ENCODE results near the gene PIGM. TPM values are rescaled to one million over a fixed set of nuclear protein-coding genes. Genes with fewer than 3 reads are reported as not detected.
A peak's percentile ranks its signal among the peaks of the same experiment; 100 is the strongest.
"Not testable (repeated sequence)": the region's sequence is repeated elsewhere in the genome, so short reads cannot be mapped to it uniquely, and the experiment has no call there.

Gene PIGM
- polyA plus RNA-seq, 1 donor from 2014 or later, result 1.9 TPM

- peaks cover 17% of the 10 kb centered on the region for H3K27me3 Mint-ChIP-seq
- no peak overlapping the region for H3K27ac Mint-ChIP-seq
- H3K4me1 Mint-ChIP-seq, result peaks cover 9 to 14% (median 12%) of the 10 kb centered on the region in 3 donors
Observed at GRCh38 chr1:160068225-160068624, 36.4 kb upstream of the PIGM start.

GRCh38 chr1:160066829-160067745 is 35.3 kb upstream of the PIGM start:
- Mint-ChIP-seq H3K4me3 (peak overlapping the region in 1 of 4 donors; percentile 41), H3K27ac (no peak overlapping the region), H3K36me3 (peaks cover 1% of the 10 kb centered on the region), H3K4me1 (peaks cover 9 to 13% (median 12%) of the 10 kb centered on the region in 3 donors), H3K9me3 (peaks cover 0 to 2% (median 0%) of the 10 kb centered on the region in 3 donors), H3K27me3 (peaks cover 17% of the 10 kb centered on the region)

More at GRCh38 chr1:160068225-160068624, 36.4 kb upstream of the PIGM start:
- Mint-ChIP-seq H3K9me3 (peaks cover 0 to 2% (median 0%) of the 10 kb centered on the region in 3 donors), H3K36me3 (peaks cover 1% of the 10 kb centered on the region), H3K4me3 (peak overlapping the region in 2 of 4 donors; percentile 36 to 43)

DNA sequence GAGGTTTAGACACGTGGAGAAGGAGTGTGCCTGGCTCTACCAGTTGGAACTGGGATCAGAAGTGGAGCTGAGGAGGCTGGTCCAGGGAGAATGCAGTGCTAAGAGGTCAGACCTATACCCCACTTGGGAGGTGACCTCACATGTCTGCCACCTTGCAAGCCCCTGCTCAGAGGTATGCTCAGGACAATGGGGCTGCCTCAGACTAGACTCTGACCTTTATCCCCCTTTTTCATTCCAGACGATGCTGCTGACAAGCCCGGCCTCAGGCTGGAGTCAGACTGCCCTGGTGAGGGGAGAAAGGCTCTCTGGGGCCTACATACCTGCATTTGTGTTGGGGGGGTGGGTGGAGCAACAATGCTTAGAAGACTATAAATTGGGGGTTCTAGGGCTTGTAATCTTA is 33.0 kb upstream of the PIGM start:
- no peak overlapping the region for H3K4me3 Mint-ChIP-seq

DNA sequence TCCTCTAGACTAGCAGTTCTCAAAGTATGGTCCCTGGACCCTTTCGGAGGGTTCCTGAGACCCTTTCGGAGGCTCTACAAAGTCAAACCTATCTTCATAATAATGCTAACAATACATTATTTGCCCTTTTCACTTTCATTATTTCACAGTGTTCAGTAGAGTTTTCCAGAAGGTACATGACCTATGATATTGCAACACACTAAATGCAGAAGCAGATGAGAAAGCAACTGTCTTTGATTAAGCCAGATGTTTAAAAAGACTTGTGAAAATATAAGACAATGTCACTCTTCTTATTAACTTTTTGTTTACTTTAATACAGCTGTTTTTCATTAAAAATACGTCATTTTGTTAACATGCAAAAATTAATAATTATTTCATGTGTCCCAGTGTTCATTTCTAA is 32.4 kb upstream of the PIGM start:
- Mint-ChIP-seq H3K27me3 (peaks cover 6% of the 10 kb centered on the region), H3K27ac (no peak overlapping the region), H3K9me3 (peaks cover 0 to 2% (median 0%) of the 10 kb centered on the region in 3 donors), H3K36me3 (no peaks in the 10 kb centered on the region), H3K4me3 (no peak overlapping the region), H3K4me1 (no peaks in the 10 kb centered on the region)

More for the DNA sequence above, 33.0 kb upstream of the PIGM start:
- Mint-ChIP-seq H3K27me3 (peaks cover 10% of the 10 kb centered on the region), H3K27ac (no peak overlapping the region), H3K9me3 (peaks cover 0 to 2% (median 0%) of the 10 kb centered on the region in 3 donors), H3K36me3 (no peaks in the 10 kb centered on the region), H3K4me1 (peaks cover 0 to 2% (median 0%) of the 10 kb centered on the region in 3 donors)

DNA sequence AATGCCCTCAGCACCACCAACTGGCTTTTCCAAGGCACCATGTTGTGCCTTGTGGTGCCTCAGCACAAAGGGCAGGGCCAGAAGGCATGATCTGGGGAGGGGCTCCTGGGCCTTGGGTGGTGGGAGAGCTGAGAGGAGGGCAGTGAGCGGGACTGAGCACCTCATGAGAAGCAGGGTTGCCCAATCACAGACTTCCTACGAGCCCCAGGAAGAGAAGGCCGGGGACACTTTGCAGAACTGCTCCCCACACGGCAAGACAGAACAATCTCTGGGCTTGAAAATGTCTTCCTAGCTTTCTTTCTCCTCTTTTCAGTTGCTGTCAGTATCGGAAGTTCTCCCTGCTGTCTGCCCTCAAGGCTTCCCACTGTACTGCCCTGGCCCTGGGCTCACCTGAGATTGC is 31.4 kb upstream of the PIGM start:
- no peaks in the 10 kb centered on the region for H3K36me3 Mint-ChIP-seq

GRCh38 chr1:160062230-160062532 is 30.4 kb upstream of the PIGM start:
- Mint-ChIP-seq H3K4me3 (no peak overlapping the region), H3K4me1 (no peaks in the 10 kb centered on the region), H3K9me3 (no peaks in the 10 kb centered on the region), H3K36me3 (no peaks in the 10 kb centered on the region), H3K27ac (no peak overlapping the region), H3K27me3 (peaks cover 7% of the 10 kb centered on the region)

More for the DNA sequence above, 31.4 kb upstream of the PIGM start:
- H3K4me1 Mint-ChIP-seq, result no peaks in the 10 kb centered on the region
- peaks cover 4% of the 10 kb centered on the region for H3K27me3 Mint-ChIP-seq
- no peaks in the 10 kb centered on the region for H3K9me3 Mint-ChIP-seq
- H3K4me3 Mint-ChIP-seq, result no peak overlapping the region
- H3K27ac Mint-ChIP-seq, result no peak overlapping the region

DNA sequence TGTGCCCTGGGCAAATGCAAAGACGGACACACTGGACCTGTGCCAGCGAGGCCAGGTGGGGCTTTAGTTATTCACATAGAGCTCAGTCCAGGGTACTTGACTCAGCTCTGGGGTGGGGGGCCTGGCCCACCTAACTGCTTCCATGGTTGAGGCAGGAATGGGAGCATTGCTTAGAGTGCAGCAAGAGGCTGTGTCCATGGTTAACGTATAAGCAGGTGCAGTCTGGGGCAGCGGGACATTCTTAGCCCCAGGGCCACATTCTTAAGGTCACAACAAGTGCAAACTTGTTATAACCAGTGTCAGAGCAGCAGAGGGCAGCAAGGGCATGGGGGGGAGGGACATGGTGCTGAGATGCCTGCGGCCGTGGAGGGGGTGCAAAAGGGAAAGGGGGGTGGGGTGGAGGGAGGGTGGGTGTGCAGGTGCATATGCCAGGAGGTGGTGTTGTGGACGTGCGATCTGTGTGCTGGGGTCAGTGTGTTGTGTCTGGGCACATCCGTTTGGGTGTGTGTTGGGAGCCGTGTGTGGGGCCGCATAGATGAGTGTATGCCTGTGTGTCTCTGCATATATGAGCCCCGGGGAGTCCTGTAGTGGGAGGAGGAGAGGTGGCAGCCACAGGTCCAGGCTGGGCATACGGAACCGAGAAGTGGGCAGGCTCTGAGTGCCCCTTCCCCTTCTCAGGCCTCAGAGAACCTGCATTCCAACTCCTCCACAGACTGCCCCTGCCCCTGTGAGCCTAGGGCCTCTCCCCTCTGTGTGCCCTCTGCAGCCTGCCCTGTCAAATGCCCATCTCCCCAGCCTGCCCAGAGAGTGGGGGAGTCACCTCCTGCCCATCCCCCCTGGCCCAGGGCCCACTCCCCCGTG is 29.8 kb upstream of the PIGM start:
- Mint-ChIP-seq H3K4me1 (no peaks in the 10 kb centered on the region), H3K36me3 (no peaks in the 10 kb centered on the region), H3K27me3 (peaks cover 7% of the 10 kb centered on the region), H3K4me3 (no peak overlapping the region), H3K9me3 (no peaks in the 10 kb centered on the region), H3K27ac (no peak overlapping the region)

DNA sequence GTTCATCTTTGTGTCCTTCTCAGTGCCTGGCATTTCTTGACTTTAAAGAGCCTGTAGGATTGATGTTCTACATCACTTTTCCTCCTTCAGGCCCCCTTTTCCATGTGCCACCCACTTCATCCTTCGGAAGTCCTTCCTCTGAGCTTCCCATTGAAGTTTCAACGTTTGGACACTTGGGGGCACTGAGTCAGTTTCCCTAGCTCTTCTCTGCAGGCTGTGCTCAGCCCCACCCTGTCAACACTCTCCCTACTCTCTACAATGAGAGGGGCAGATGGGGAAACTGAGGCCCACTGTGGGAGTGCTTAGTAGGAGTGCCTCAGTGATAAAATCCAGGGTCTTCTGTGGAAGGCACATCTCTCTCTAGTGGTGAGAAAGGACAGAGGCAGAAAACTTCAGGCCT is 26.3 kb upstream of the PIGM start:
- Mint-ChIP-seq H3K4me3 (no peak overlapping the region), H3K4me1 (peaks cover 0 to 3% (median 0%) of the 10 kb centered on the region in 3 donors), H3K27me3 (peaks cover 32% of the 10 kb centered on the region), H3K27ac (no peak overlapping the region), H3K9me3 (no peaks in the 10 kb centered on the region), H3K36me3 (no peaks in the 10 kb centered on the region)

DNA sequence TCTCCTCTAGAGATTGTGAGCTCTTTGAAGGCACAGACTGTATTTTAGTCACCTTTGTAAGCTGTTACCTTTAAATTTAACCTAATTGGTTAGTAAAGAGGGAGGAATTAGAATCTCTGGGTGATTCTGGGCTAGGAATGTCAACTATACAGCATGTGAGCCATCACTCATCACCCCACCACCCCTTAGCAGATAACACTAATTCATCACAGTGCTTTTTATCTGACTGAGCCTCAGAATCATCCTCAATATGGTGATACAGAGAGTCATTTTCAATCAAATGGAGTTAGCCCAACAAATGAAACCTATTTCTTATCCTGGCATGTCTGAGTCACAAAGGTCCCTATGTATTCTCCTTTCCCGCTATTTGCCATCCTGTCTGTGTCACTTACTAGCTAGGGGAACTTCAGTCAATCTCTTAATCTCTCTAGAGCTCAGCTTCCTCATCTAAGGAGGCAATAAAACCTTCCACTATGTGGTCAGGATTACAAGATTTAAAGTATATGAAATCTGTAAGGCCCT is 24.9 kb upstream of the PIGM start:
- no peak overlapping the region for H3K27ac Mint-ChIP-seq
- H3K36me3 Mint-ChIP-seq, result no peaks in the 10 kb centered on the region

GRCh38 chr1:160053548-160054365 is 22.0 kb upstream of the PIGM start:
- Mint-ChIP-seq H3K36me3 (no peaks in the 10 kb centered on the region), H3K27me3 (peaks cover 38% of the 10 kb centered on the region), H3K4me1 (peaks cover 0 to 4% (median 0%) of the 10 kb centered on the region in 3 donors), H3K27ac (no peak overlapping the region), H3K9me3 (no peaks in the 10 kb centered on the region), H3K4me3 (no peak overlapping the region)

More for the DNA sequence above, 24.9 kb upstream of the PIGM start:
- Mint-ChIP-seq H3K4me3 (no peak overlapping the region), H3K9me3 (no peaks in the 10 kb centered on the region), H3K4me1 (peaks cover 0 to 3% (median 0%) of the 10 kb centered on the region in 3 donors), H3K27me3 (peaks cover 39% of the 10 kb centered on the region)

DNA sequence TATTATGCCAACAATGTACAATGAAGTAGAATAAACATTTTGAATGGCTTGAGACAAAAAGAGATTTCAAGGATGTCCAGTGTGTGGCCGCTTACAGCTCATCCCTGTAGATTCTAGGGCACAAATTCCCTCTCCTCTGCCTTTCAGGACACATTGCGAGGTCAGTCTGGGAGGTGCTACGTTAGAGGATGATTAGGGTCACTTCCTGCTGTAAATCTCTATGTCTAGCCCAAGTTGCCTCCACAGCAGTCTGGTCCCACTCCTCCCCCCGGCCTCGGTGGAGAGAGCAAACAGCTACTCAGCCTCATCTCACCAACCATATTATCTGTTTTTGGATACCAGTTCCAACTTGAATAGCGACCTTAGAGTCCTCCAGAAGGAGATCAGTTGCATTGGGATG is 21.1 kb upstream of the PIGM start:
- Mint-ChIP-seq H3K4me3 (no peak overlapping the region), H3K4me1 (peaks cover 0 to 4% (median 0%) of the 10 kb centered on the region in 3 donors), H3K27me3 (peaks cover 37% of the 10 kb centered on the region), H3K9me3 (no peaks in the 10 kb centered on the region), H3K36me3 (no peaks in the 10 kb centered on the region), H3K27ac (no peak overlapping the region)

DNA sequence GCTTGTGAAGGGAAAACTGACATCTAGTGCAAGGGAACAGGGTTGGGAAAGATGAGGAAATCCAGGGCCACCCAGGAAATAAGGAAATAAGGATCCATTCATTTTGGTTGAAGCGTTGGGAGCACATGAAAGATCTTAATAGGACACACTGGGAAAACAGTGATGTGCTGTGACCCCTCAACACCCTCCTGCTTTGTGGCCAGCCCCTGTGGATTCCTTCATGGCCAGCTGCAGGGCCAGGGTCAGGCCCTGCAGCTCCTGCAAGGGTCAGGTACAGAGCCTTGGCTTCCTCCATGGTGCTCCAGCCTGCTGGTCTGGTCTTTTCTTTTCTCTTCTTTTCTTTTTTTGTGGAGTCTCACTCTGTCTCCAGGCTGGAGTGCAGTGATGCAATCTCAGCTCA is 18.8 kb upstream of the PIGM start:
- H3K36me3 Mint-ChIP-seq, result no peaks in the 10 kb centered on the region
- H3K9me3 Mint-ChIP-seq, result no peaks in the 10 kb centered on the region
- H3K4me3 Mint-ChIP-seq, result no peak overlapping the region
- H3K4me1 Mint-ChIP-seq, result peaks cover 8 to 14% (median 10%) of the 10 kb centered on the region in 3 donors
- peaks cover 31% of the 10 kb centered on the region for H3K27me3 Mint-ChIP-seq
- H3K27ac Mint-ChIP-seq, result no peak overlapping the region

- peaks cover 28% of the 10 kb centered on the region for H3K27me3 Mint-ChIP-seq
- not testable (repeated sequence) for H3K9me3 Mint-ChIP-seq, H3K36me3 Mint-ChIP-seq, H3K4me3 Mint-ChIP-seq, H3K27ac Mint-ChIP-seq
- H3K4me1 Mint-ChIP-seq, result peaks cover 8 to 14% (median 10%) of the 10 kb centered on the region in 3 donors
Observed at GRCh38 chr1:160050182-160050581, 18.4 kb upstream of the PIGM start.

GRCh38 chr1:160049101-160049500 is 17.3 kb upstream of the PIGM start:
- Mint-ChIP-seq H3K4me3 (no peak overlapping the region), H3K9me3 (no peaks in the 10 kb centered on the region), H3K36me3 (no peaks in the 10 kb centered on the region), H3K27ac (no peak overlapping the region), H3K4me1 (peaks cover 8 to 13% (median 10%) of the 10 kb centered on the region in 3 donors), H3K27me3 (peaks cover 19% of the 10 kb centered on the region)

All from IgD-negative memory B cell (primary cell).